Nephron progenitor cell (in vitro differentiated cells): ENCODE measurements around the gene ANKRD44.
"Not testable (repeated sequence)": the region's sequence is repeated elsewhere in the genome, so short reads cannot be mapped to it uniquely, and the experiment has no call there.

Experiments used
- DNase-seq: peaks from one replicate; pipeline ENCODE4 v3.0.0; 2021
- H3K27ac Mint-ChIP-seq: 2 replicates; pipeline ENCODE4 v1.8.0; 2021; ENCODE audit warnings: mild to moderate bottlenecking, moderate library complexity, mixed read lengths
- H3K27me3 Mint-ChIP-seq: 2 replicates; pipeline ENCODE4 v1.8.0; 2021; ENCODE audit warnings: mild to moderate bottlenecking, low read depth, mixed read lengths; ENCODE audit not compliant: poor library complexity
- H3K36me3 Mint-ChIP-seq: 2 replicates; pipeline ENCODE4 v1.8.0; 2021; ENCODE audit warnings: low read depth, mixed read lengths
- H3K4me1 Mint-ChIP-seq: 2 replicates; pipeline ENCODE4 v1.8.0; 2021; ENCODE audit warnings: mixed read lengths
- H3K4me3 Mint-ChIP-seq: 2 replicates; pipeline ENCODE4 v1.8.0; 2021; ENCODE audit warnings: mild to moderate bottlenecking, moderate library complexity, mixed read lengths
- H3K9me3 Mint-ChIP-seq: 2 replicates; pipeline ENCODE4 v1.8.0; 2021; ENCODE audit warnings: mild to moderate bottlenecking, moderate library complexity, mixed read lengths
- TF ChIP-seq, protein P1 (sequence below): fragments of 200-600 bp; sonication (generic); IDR thresholded peaks from 2 replicates; pipeline ENCODE4 v1.5.0; 2021; ENCODE audit warnings: antibody characterized with exemption

ANKRD44 gene

DNA sequence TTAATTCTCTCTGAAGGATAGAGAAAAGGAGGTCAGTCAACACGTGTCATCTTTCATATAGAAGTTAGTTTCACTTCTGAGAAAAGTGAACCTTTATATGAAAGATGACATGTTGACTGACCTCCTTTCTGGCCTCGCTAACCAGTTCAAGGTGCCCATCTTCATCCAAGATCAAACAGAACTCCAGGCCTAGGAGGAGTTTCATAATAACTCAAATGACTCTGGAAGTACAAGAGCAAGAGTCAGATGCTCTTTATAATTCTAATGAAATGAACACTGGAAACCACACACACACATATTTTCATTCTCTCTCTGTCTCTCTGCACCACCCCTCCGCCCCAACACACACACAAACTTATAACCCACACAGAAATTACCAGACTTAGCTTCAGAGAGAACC, 16.3 kb downstream of the ANKRD44 start:
- no peaks in the 10 kb centered on the region for H3K4me1 Mint-ChIP-seq
- H3K4me3 Mint-ChIP-seq, result no peak overlapping the region
- DNase-seq, result no peak
- TF ChIP-seq, protein P1, sequence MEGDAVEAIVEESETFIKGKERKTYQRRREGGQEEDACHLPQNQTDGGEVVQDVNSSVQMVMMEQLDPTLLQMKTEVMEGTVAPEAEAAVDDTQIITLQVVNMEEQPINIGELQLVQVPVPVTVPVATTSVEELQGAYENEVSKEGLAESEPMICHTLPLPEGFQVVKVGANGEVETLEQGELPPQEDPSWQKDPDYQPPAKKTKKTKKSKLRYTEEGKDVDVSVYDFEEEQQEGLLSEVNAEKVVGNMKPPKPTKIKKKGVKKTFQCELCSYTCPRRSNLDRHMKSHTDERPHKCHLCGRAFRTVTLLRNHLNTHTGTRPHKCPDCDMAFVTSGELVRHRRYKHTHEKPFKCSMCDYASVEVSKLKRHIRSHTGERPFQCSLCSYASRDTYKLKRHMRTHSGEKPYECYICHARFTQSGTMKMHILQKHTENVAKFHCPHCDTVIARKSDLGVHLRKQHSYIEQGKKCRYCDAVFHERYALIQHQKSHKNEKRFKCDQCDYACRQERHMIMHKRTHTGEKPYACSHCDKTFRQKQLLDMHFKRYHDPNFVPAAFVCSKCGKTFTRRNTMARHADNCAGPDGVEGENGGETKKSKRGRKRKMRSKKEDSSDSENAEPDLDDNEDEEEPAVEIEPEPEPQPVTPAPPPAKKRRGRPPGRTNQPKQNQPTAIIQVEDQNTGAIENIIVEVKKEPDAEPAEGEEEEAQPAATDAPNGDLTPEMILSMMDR, result no peak
- no peak overlapping the region for H3K27ac Mint-ChIP-seq
- H3K36me3 Mint-ChIP-seq, result no peaks in the 10 kb centered on the region
- H3K9me3 Mint-ChIP-seq, result peaks cover 13% of the 10 kb centered on the region
- H3K27me3 Mint-ChIP-seq, result no peaks in the 10 kb centered on the region

DNA sequence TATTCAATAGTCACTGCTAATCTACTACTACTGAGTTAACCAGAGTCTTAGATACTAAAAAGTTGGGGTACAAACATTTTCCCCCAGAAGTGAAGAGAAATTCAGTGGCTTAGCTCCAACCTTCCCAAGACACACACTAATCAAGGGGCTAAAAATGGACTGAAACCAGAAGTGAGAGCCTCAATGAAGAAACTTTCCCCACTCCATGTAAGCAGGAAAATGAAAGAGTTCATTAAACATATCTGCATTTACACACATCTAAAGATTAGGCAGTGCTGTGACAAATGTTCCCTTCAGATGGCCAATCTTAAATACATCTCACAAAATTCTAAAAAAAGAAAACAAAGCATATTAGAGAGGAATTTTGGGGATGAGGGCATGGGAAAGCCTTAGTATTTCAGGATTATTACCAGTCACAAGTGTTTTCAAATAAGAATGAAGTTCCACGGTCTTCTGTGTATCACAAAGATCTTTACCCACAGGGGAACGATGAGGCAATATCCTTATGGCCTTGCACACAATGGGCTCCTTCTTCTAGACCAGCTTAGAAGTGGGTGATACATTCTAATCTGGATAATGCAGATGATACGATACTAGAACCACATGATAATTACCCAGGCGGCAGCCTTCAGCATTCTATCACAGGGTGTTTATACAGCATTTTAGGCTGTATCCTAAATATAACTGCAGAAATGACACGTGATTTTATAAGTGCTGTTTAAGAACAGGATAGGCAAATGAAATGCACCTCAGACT, 17.1 kb downstream of the ANKRD44 start:
- Mint-ChIP-seq H3K4me1 (no peaks in the 10 kb centered on the region), H3K27ac (no peak overlapping the region), H3K9me3 (peaks cover 13% of the 10 kb centered on the region), H3K36me3 (no peaks in the 10 kb centered on the region), H3K27me3 (no peaks in the 10 kb centered on the region), H3K4me3 (no peak overlapping the region)
- TF ChIP-seq, protein P1, result no peak
- no peak for DNase-seq

DNA sequence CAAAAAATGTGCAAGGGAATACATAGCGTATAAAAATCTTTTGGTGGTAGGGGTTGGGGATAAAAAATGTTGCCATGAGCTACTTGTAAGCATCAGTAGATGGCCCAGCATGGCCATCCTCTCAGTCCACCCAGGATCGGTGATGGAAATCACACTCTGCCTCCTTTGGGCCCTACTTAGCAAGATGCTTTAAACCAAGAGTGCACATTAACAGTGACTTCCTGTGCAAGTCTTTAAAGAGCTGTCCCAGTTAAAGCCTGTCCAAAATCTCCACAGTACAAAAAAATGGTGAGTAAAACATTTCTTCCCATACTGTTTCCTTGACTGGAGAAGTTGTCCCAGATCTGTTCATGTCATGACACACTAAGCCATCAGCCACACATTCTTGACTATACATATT, 18.0 kb downstream of the ANKRD44 start:
- TF ChIP-seq, protein P1, result no peak
- peaks cover 13% of the 10 kb centered on the region for H3K9me3 Mint-ChIP-seq
- DNase-seq, result no peak
- no peaks in the 10 kb centered on the region for H3K27me3 Mint-ChIP-seq
- H3K4me3 Mint-ChIP-seq, result no peak overlapping the region
- no peak overlapping the region for H3K27ac Mint-ChIP-seq
- H3K36me3 Mint-ChIP-seq, result no peaks in the 10 kb centered on the region
- no peaks in the 10 kb centered on the region for H3K4me1 Mint-ChIP-seq

DNA sequence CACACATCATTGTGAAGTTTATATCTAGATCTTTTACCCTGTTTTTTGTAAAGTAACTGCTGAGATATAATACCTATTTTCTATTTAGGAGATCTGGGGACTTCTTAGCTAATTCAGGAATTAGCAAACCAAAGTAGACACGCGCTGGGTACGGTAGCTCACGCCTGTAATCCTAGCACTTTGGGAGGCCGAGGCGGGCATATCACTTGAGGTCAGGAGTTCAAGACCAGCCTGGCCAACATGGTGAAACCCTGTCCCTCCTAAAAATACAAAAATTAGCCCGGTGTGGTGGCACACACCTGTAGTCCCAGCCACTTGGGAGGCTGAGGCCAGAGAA, 23.0 kb downstream of the ANKRD44 start:
- not testable (repeated sequence) for H3K4me3 Mint-ChIP-seq, H3K36me3 Mint-ChIP-seq, DNase-seq, H3K27ac Mint-ChIP-seq, H3K27me3 Mint-ChIP-seq, H3K4me1 Mint-ChIP-seq
- peaks cover 13% of the 10 kb centered on the region for H3K9me3 Mint-ChIP-seq

DNA sequence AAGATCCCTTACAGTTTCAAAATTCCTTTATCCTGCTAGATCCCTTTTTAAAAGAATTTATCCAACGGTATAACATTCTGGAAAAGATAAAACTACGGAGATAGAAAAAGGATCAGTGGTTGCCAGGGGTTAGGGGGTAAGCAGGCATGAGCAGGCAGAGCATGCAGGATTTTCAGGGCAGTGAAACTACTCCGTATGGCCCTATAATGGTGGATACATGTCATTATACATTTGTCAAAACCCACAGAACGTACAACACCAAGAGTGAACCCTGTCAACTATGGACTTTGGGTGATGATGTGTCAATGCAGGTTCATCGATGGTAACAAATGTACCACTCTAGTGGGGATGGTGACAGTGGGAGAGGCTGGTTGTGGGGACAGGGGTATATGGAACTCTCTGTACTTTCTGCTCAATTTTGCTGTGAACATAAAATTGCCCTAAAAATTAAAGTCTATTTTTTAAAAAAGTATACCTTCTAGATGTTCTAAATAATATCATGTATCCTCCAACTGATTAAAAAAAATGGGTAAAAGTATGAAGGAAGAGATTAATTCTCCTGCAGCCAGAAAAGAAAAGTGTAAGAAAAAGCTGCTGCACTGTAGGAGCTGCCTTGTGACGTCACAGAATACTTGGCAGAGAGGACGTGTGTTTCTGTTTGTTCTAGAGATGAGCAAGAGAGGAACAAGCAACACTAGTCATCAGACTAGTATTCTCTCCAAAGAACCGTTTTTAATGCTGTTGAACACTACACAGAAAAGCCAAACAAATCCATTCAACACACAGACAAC, 23.6 kb downstream of the ANKRD44 start:
- no peak overlapping the region for H3K27ac Mint-ChIP-seq
- H3K36me3 Mint-ChIP-seq, result no peaks in the 10 kb centered on the region
- DNase-seq, result no peak
- peaks cover 4% of the 10 kb centered on the region for H3K27me3 Mint-ChIP-seq
- no peak overlapping the region for H3K4me3 Mint-ChIP-seq
- TF ChIP-seq, protein P1, result no peak
- peaks cover 13% of the 10 kb centered on the region for H3K9me3 Mint-ChIP-seq
- H3K4me1 Mint-ChIP-seq, result peaks cover 7% of the 10 kb centered on the region

DNA sequence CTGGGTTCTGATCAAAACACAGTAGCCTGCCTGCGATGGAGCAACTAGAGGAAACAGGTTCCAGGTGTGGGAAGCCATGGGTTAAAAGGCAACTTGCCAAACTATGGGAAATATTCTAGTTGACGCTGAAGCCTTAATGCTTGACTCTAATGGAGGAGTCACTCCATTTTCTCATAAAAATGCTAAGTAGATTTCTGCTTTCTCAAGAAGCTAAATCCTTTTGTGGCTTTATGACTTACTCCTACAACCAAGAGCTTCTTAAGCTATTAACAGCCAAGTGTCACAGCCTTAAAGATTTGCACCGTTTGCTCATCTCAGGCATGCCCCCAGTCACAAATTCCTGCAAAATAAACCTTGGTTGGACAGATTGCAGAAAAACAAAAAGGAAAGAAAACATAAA, 25.2 kb downstream of the ANKRD44 start:
- peaks cover 4% of the 10 kb centered on the region for H3K27me3 Mint-ChIP-seq
- H3K36me3 Mint-ChIP-seq, result no peaks in the 10 kb centered on the region
- H3K4me3 Mint-ChIP-seq, result no peak overlapping the region
- peaks cover 8% of the 10 kb centered on the region for H3K9me3 Mint-ChIP-seq
- no peak for DNase-seq
- peaks cover 10% of the 10 kb centered on the region for H3K4me1 Mint-ChIP-seq
- TF ChIP-seq, protein P1, result no peak
- H3K27ac Mint-ChIP-seq, result no peak overlapping the region
